PFSK-1 (cell line): Measurements from ENCODE around the gene ZNF326.

Experiments used
- FOXP2 ChIP-seq: optimal IDR thresholded peaks from 2 replicates; pipeline ENCODE3; 2011; ENCODE audit warnings: borderline replicate concordance, control low read depth, inconsistent platforms; ENCODE audit not compliant: insufficient read depth; ENCODE audit errors: extremely low read length, extremely low read depth
- POLR2AphosphoS5 ChIP-seq: IDR thresholded peaks from 2 replicates; pipeline ENCODE4 v1.6.1; 2012; ENCODE audit warnings: low read depth, mild to moderate bottlenecking, control low read depth, low read length, moderate library complexity
- REST ChIP-seq, 2 experiments: IDR thresholded peaks; 2 replicates each; pipeline versions ENCODE4 v1.6.1 to v1.8.0; 2011 to 2012; ENCODE audit warnings: low read depth in 2 of 2, low read length in 2 of 2, control low read depth in 1 of 2, inconsistent platforms in 1 of 2, mild to moderate bottlenecking in 1 of 2, moderate library complexity in 1 of 2; ENCODE audit not compliant: insufficient read depth in 1 of 2
- SIN3A ChIP-seq: IDR thresholded peaks from 2 replicates; pipeline ENCODE4 v1.6.1; 2012; ENCODE audit warnings: mild to moderate bottlenecking, low read length, moderate library complexity, borderline replicate concordance; ENCODE audit not compliant: insufficient read depth
- TAF1 ChIP-seq: IDR thresholded peaks from 2 replicates; pipeline ENCODE4 v1.6.1; 2012; ENCODE audit warnings: low read length, control low read depth, borderline replicate concordance; ENCODE audit not compliant: insufficient read depth

DNA sequence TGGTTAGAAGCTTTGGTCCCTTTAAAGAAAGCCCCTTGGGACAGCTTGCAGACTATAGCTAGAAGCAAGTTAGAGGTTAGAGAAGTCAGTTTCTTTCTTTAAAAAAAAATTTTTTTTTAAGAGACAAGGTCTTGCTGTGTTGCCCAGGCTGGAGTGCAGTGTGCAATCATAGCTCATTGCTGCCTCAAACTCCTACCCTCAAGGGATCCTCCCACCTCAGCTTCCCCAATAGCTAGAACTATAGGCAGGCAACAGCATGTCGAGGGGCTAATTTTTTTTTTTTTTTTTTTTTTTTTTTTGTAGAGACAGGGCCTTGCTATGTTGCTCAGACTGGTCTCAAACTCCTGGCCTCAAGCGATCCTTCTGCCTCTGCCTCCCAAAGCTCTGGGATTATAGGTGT, 44.2 kb upstream of the ZNF326 start:
- no peak for TF ChIP-seq POLR2AphosphoS5
- TF ChIP-seq REST (IDR thresholded peaks at IDR 0.05; ENCODE audit: insufficient read depth in 1 of 2, low read depth in 2 of 2, low read length in 2 of 2) = no peak
- TF ChIP-seq TAF1 = no peak
- TF ChIP-seq SIN3A = no peak
- no peak for TF ChIP-seq FOXP2
